GOT3 (cell line): ENCODE measurements around the gene DBR1.

Experiments used
- DNase-seq: peaks from one replicate; lab custom pipeline; 2025; ENCODE audit warnings: mixed read lengths; lab: John Stamatoyannopoulos, UW

The DBR1 gene, protein sequence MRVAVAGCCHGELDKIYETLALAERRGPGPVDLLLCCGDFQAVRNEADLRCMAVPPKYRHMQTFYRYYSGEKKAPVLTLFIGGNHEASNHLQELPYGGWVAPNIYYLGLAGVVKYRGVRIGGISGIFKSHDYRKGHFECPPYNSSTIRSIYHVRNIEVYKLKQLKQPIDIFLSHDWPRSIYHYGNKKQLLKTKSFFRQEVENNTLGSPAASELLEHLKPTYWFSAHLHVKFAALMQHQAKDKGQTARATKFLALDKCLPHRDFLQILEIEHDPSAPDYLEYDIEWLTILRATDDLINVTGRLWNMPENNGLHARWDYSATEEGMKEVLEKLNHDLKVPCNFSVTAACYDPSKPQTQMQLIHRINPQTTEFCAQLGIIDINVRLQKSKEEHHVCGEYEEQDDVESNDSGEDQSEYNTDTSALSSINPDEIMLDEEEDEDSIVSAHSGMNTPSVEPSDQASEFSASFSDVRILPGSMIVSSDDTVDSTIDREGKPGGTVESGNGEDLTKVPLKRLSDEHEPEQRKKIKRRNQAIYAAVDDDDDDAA

GRCh38 chr3:138174421-138175131, at the start of gene DBR1:
TSS of gene DBR1 (minus strand) at chr3:138174921. CDS start at chr3:138174795, 126 bp downstream.
- peak; percentile 42 for DNase-seq

GRCh38 chr3:138222942-138223287, 48.2 kb upstream of the DBR1 start:
- no peak for DNase-seq

DNA sequence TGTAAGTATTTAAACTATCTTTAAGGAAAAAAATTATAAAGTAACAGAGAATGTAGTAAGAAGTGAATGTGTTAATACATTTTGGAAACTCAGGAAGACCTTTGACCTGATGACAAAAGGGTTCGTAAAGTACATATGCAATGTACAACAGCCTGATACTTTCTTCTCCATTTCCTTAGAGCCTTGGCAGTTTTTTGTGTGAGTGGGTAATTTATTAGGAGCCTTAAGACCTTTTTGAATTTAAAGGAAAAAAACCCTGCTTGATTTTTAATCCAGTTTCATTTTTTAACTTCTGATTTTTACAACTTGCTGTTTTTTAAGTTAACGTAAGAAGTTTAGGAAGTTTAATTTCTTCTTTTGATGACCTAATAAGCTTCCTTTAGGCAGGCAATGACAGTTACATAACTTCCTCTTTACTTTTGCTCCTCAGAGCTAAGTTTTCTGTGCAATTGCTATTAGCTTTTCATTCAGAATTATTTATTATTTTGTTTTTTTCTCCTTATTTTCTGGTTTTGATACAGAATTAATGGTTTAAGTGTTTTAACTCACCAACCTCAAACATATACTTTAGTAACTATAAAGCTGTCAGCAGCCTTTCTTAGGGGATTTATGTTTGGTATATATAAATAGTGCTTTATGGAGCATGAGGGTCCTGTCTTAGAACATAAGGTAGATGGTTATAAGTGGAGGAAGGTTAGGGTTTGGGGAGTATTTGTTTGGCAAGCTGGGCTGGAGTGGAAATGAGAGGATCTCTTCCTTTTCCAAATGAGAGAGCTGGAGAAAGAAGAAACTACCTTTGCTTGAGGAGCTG, 47.6 kb upstream of the DBR1 start:
- DNase-seq: no peak

DNA sequence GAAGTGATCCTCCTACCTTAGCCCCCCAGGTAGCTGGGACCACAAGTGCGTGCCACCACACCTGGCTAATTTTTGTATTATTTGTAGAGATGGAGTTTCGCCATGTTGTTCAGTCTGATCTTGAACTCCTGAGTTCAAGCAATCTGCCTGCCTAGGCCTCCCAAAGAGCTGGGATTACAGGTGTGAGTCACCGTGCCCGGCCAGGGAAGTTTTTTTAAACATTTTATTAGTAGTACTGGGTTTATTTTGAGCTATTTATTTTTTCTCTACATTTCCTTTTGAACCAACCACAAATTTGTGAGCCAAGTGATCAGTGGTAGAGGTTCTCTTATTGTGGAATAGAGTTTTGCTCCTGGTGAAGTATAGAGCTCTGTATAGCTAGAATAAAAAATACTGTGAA, 46.1 kb upstream of the DBR1 start:
- DNase-seq: no peak

GRCh38 chr3:138220242-138220641, 45.5 kb upstream of the DBR1 start:
- no peak for DNase-seq

DNA sequence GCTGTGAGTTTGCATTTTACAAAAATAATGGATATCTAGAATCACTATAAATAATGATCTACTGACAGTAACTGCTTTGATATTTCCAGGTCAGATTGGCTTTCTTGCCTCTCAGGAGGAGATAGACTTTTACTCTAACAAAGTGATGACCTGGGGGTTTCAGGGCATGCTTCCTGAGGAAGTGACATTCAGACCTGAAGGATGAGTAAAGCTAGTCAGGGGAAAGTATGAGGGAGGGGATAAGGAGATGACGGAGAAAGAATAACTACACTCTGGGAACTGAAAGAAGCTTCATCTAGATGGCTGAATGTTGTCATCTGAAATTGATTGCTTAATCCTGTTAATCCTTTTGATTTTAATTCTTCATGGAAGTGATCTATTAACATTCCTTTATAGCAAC, 44.5 kb upstream of the DBR1 start:
- DNase-seq: no peak

GRCh38 chr3:138213398-138214085, 38.8 kb upstream of the DBR1 start:
- no peak for DNase-seq

- no peak for DNase-seq
Measured at GRCh38 chr3:138210528-138210927, 35.8 kb upstream of the DBR1 start.

GRCh38 chr3:138206196-138206595, 31.5 kb upstream of the DBR1 start:
- no peak for DNase-seq

- no peak for DNase-seq
Measured at GRCh38 chr3:138205527-138205926, 30.8 kb upstream of the DBR1 start.

DNA sequence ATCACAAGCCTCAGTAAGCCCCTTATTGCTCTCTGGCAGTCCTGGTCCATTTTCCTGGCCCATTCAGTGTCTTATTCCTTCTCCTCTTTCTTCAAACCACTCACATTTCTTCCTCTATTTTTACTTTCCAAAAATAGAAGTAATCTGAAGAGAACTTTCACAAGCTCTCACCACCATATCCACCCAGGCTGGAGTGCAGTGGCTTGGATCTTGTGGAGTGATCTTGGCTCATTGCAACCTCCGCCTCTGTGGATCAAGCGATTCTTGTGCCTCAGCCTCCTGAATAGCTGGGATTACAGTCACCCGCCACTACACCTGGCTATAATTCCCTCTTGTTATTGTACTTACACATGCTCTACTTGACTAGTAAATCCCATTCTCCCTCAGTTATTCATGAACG, 29.2 kb upstream of the DBR1 start:
- no peak for DNase-seq

DNA sequence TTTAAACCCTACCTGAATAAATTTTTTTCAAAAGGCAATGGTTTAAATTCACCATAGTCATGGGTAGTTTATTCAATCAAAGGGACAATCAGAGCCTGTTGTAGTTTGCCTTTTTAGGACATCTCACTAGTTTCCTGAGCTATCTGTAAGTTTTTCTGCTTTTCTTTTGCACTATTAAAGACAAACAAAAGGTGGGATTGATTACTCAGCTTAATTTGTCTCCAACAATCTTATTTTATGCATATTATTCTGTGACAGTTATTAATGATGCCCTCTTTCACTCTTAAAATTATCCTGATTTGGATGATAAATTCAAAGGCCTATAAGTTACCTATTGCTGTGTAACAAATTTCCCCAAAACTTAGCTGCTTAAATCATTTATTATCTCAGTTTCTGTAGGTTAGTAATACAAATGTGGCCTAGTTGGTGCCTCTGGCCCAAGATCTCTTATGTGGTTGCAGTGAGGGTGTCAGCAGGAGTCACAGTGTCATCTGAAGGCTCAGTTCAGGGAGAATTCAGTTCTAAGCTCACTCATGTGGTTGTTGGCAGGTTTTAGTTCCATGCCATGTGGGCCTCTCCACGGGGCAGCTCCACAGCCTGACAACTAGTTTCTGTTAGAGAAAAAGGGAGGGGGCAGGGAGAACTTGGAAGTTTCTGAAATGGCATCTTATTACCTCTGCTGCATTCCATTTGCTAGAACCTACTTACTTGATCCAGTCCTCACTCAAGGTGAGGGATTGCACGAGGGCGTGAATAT, 28.4 kb upstream of the DBR1 start:
- DNase-seq: no peak

- DNase-seq: no peak
Measured at GRCh38 chr3:138200424-138200823, 25.7 kb upstream of the DBR1 start.

DNA sequence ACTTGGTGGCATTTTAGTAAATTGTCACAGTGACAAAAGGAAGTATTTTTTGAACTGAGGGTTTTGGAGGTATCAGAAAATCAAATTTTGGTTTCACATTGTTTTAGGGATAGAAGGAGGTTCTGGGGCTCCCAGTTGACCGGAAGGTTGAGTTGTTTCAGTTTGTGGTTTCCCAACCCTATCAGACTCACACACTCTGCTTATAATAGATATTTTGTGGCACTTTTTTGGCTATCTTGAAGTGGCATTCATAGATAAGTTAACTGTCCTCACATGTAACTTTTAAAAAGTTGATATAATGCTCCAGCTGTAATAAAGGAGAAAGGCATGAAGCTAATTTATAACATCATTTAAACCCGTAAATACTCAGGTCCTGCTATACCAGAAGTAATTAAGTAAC, 25.1 kb upstream of the DBR1 start:
- DNase-seq: no peak

DNA sequence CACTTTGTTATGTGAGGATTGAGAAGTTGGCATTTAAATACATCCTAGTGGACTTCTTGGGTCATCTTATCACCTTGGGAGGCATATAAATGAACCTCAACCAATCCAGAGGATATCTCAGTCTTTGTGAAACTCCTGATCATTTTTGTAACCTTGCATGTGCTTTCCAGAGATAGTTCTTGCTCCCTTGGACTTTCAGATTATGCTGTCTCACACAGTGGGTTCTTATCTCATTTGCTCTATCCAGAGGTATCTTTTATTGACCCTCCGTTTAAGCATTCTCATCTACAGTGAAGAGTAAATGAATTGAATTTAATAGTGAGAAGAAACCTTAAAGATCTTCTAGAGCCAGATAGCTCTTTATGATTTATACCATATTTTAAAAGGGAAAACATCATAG, 22.8 kb upstream of the DBR1 start:
- DNase-seq: no peak

GRCh38 chr3:138197058-138197457, 22.3 kb upstream of the DBR1 start:
- no peak for DNase-seq

- no peak for DNase-seq
Measured at GRCh38 chr3:138196023-138196422, 21.3 kb upstream of the DBR1 start.

DNA sequence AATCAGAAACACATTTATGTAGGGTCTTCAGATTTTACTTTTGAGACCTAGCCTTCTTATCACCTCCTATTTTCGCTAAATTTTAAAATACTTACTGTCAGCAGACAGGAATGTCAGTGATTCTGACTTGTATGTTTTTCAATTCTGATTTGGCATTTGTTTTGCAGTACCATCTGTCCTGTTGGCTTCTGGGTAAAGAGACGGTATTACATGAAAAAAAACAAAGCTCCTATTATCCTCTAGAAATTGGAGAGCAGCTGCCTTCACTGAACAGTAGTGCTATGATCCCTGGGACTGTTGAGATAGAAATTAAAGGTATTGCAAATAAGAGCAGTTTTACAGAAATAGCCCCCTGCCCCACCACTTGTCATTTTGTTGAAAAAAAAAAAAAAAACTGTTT, 20.8 kb upstream of the DBR1 start:
- no peak for DNase-seq

DNA sequence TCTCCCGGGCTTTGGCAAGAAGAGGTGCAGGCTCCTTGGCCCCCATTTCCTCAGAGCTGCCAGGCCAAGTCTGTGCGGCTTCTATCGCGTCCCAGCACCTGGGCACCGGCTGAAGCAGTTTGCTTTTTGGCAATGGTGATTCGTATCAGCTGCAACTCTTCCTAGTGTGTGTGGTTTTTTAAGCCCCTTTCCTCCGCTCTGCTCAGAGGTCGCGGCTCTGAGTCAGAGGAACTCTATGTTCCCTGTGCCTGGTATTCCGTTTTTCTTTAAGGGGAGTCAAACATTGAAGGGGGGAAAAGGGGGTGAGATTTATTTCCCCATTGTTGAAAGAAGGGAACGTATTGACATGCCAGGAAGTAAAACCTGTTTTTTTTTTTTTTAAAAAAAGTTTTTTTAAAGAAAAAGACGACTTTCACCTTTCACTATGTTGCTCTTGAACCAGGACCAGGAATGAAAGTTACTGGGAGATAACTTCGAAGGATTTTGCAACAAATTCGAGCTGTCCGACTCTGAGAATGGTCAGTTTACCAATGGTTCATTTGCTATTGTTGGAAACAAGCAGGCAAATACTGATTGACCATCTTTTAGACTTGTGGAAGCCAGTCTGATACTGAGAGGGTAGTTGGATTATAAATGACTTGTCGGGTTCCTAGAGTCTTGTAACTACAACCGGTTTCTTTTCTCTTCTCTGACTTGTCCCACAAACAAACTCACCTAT, 13.5 kb upstream of the DBR1 start:
- no peak for DNase-seq

- peak; percentile 73 for DNase-seq
Measured at GRCh38 chr3:138187296-138188012, 12.7 kb upstream of the DBR1 start, which contains the start of gene ARMC8. TSS of gene ARMC8 (plus strand) at chr3:138187301. CDS start at chr3:138187555, 254 bp downstream.
